IMR-90 (cell line): ENCODE results near the gene LDB2.

Experiments
- BHLHE40 ChIP-seq: fragments of 150-350 bp; IDR thresholded peaks from 2 replicates; pipeline ENCODE4 v1.6.1; 2016; ENCODE audit warnings: mild to moderate bottlenecking, low read depth, low read length
- MXI1 ChIP-seq: IDR thresholded peaks from 2 replicates; pipeline ENCODE4 v1.6.1; 2012; ENCODE audit warnings: low read depth, mild to moderate bottlenecking, low read length, moderate library complexity, borderline replicate concordance
- POLR2A ChIP-seq: IDR thresholded peaks from 2 replicates; pipeline ENCODE4 v1.6.1; 2012; ENCODE audit warnings: mild to moderate bottlenecking, low read depth, low read length
- RFX5 ChIP-seq: IDR thresholded peaks from 2 replicates; pipeline ENCODE4 v1.8.0; 2012; ENCODE audit warnings: low read depth, mild to moderate bottlenecking, low read length, moderate library complexity
- SMC3 ChIP-seq: fragments of 150-350 bp; IDR thresholded peaks from 2 replicates; pipeline ENCODE4 v1.6.1; 2016; ENCODE audit warnings: low read depth, mild to moderate bottlenecking, antibody characterized with exemption, low read length, moderate library complexity
- TF ChIP-seq, protein P1 (sequence below): conservative IDR thresholded peaks from 2 replicates; pipeline ENCODE4 v1.5.1; 2012; ENCODE audit warnings: mild to moderate bottlenecking, low read depth, low read length, improper control_type of control experiment
- TF ChIP-seq, protein P2 (sequence below): fragments of 150-350 bp; IDR thresholded peaks from 2 replicates; pipeline ENCODE4 v1.6.1; 2017; ENCODE audit warnings: mild to moderate bottlenecking, antibody characterized with exemption, low read length, low read depth

- TF ChIP-seq, protein P1, sequence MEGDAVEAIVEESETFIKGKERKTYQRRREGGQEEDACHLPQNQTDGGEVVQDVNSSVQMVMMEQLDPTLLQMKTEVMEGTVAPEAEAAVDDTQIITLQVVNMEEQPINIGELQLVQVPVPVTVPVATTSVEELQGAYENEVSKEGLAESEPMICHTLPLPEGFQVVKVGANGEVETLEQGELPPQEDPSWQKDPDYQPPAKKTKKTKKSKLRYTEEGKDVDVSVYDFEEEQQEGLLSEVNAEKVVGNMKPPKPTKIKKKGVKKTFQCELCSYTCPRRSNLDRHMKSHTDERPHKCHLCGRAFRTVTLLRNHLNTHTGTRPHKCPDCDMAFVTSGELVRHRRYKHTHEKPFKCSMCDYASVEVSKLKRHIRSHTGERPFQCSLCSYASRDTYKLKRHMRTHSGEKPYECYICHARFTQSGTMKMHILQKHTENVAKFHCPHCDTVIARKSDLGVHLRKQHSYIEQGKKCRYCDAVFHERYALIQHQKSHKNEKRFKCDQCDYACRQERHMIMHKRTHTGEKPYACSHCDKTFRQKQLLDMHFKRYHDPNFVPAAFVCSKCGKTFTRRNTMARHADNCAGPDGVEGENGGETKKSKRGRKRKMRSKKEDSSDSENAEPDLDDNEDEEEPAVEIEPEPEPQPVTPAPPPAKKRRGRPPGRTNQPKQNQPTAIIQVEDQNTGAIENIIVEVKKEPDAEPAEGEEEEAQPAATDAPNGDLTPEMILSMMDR = 0 out of 2 replicates have a peak, but pooled peaks have one; percentile 26
- no peak for TF ChIP-seq POLR2A
- TF ChIP-seq, protein P2, sequence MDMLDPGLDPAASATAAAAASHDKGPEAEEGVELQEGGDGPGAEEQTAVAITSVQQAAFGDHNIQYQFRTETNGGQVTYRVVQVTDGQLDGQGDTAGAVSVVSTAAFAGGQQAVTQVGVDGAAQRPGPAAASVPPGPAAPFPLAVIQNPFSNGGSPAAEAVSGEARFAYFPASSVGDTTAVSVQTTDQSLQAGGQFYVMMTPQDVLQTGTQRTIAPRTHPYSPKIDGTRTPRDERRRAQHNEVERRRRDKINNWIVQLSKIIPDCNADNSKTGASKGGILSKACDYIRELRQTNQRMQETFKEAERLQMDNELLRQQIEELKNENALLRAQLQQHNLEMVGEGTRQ = no peak
- no peak for TF ChIP-seq SMC3
- TF ChIP-seq BHLHE40 = no peak
- TF ChIP-seq RFX5 = no peak
- no peak for TF ChIP-seq MXI1
Measured at GRCh38 chr4:16642897-16643296, 255.5 kb downstream of the LDB2 start.
